Loucy (cell line): Measurements from ENCODE around the gene COMMD7.
A peak's percentile ranks its signal among the peaks of the same experiment; 100 is the strongest.

Experiments used
- H2AFZ ChIP-seq: fragments of 200-600 bp; sonication (generic); 2 replicates; pipeline ENCODE4 v1.6.0; 2016; ENCODE audit warnings: antibody characterized with exemption, mild to moderate bottlenecking, low read length, moderate library complexity
- H3F3A ChIP-seq: fragments of 200-600 bp; 2 replicates; pipeline ENCODE4 v1.6.0; 2016; ENCODE audit warnings: antibody characterized with exemption, low read depth, mild to moderate bottlenecking
- H3K27me3 ChIP-seq: fragments of 200-600 bp; sonication (generic); 2 replicates; pipeline ENCODE4 v1.6.1; 2014; ENCODE audit warnings: low read length, mild to moderate bottlenecking; ENCODE audit not compliant: insufficient read depth, poor library complexity, severe bottlenecking
- H3K36me3 ChIP-seq: fragments of 200-600 bp; sonication (generic); 2 replicates; pipeline ENCODE4 v1.6.1; 2016; ENCODE audit warnings: low read length; ENCODE audit not compliant: insufficient read depth
- H3K4me1 ChIP-seq: fragments of 200-600 bp; sonication (generic); 2 replicates; pipeline ENCODE4 v1.5.1; 2014; ENCODE audit warnings: low read length, mild to moderate bottlenecking; ENCODE audit not compliant: insufficient read depth, poor library complexity, severe bottlenecking
- H3K4me2 ChIP-seq: fragments of 200-600 bp; sonication (generic); 2 replicates; pipeline ENCODE4 v1.6.0; 2014; ENCODE audit warnings: antibody characterized with exemption, low read length, low read depth, mild to moderate bottlenecking; ENCODE audit not compliant: poor library complexity, severe bottlenecking
- H3K4me3 ChIP-seq: fragments of 200-600 bp; sonication (generic); 2 replicates; pipeline ENCODE4 v1.5.1; 2014; ENCODE audit warnings: low read length, mild to moderate bottlenecking, mixed read lengths; ENCODE audit not compliant: poor library complexity, severe bottlenecking
- H3K79me2 ChIP-seq: fragments of 200-600 bp; sonication (generic); 2 replicates; pipeline ENCODE4 v1.6.1; 2014; ENCODE audit warnings: low read length; ENCODE audit not compliant: insufficient read depth
- H3K9ac ChIP-seq: fragments of 200-600 bp; sonication (generic); 2 replicates; pipeline ENCODE4 v1.6.0; 2014; ENCODE audit warnings: mild to moderate bottlenecking, low read depth, low read length, moderate library complexity; ENCODE audit not compliant: poor library complexity, severe bottlenecking
- H3K9me2 ChIP-seq: fragments of 200-600 bp; sonication (generic); replicated peaks from 2 replicates; pipeline ENCODE4 v1.6.1; 2016; ENCODE audit warnings: low read depth, low read length, mixed read lengths
- H3K9me3 ChIP-seq: fragments of 200-600 bp; sonication (generic); 2 replicates; pipeline ENCODE4 v1.6.1; 2014; ENCODE audit warnings: mild to moderate bottlenecking, antibody characterized with exemption, low read length, low read depth; ENCODE audit not compliant: insufficient read depth
- H4K20me1 ChIP-seq: fragments of 200-600 bp; sonication (generic); 2 replicates; pipeline ENCODE4 v1.6.0; 2014; ENCODE audit warnings: antibody characterized with exemption, low read length, mild to moderate bottlenecking; ENCODE audit not compliant: insufficient read depth, poor library complexity, severe bottlenecking
- CTCF ChIP-seq: fragments of 200-600 bp; sonication (generic); conservative IDR thresholded peaks from 2 replicates; pipeline ENCODE4 v1.5.1; 2014; ENCODE audit warnings: mild to moderate bottlenecking, antibody characterized with exemption, low read length
- EZH2phosphoT487 ChIP-seq: fragments of 200-600 bp; IDR thresholded peaks from 2 replicates; pipeline ENCODE4 v1.6.1; 2018; ENCODE audit warnings: antibody characterized with exemption, mild to moderate bottlenecking, moderate library complexity, borderline replicate concordance

The COMMD7 gene

GRCh38 chr20:32685541-32686529 is 57.4 kb downstream of the COMMD7 start:
- H2AFZ ChIP-seq = no peak overlapping the region

GRCh38 chr20:32682508-32682987 is 60.7 kb downstream of the COMMD7 start:
- peak overlapping the region; percentile 76 for H3K9ac ChIP-seq
- peaks cover 7% of the 10 kb centered on the region; the same call in 1 of the 2 replicates for H3F3A ChIP-seq
- H3K27me3 ChIP-seq = no peaks in the 10 kb centered on the region
- H3K4me2 ChIP-seq = peak overlapping the region; percentile 75
- peaks cover 34% of the 10 kb centered on the region; the same call in 1 of the 2 replicates for H3K79me2 ChIP-seq
- no peak overlapping the region for H3K4me3 ChIP-seq
- no peaks in the 10 kb centered on the region for H4K20me1 ChIP-seq
- no peak for TF ChIP-seq EZH2phosphoT487
- no peak for TF ChIP-seq CTCF
- no peaks in the 10 kb centered on the region for H3K9me3 ChIP-seq
- H3K9me2 ChIP-seq = no peaks in the 10 kb centered on the region
- peaks cover 87% of the 10 kb centered on the region for H3K4me1 ChIP-seq
- H3K36me3 ChIP-seq = no peaks in the 10 kb centered on the region
- no peak overlapping the region for H2AFZ ChIP-seq

More at GRCh38 chr20:32685541-32686529, 57.4 kb downstream of the COMMD7 start:
- no peaks in the 10 kb centered on the region for H4K20me1 ChIP-seq
- H3K9ac ChIP-seq = peak overlapping the region; percentile 76
- peaks cover 19% of the 10 kb centered on the region; the same call in 1 of the 2 replicates for H3K79me2 ChIP-seq
- no peaks in the 10 kb centered on the region for H3K27me3 ChIP-seq
- no peak for TF ChIP-seq EZH2phosphoT487
- no peak for TF ChIP-seq CTCF
- peak overlapping the region; percentile 48 for H3K4me3 ChIP-seq
- H3K4me1 ChIP-seq = peaks cover 66% of the 10 kb centered on the region
- peak overlapping the region; percentile 65 for H3K4me2 ChIP-seq
- H3K9me3 ChIP-seq = no peaks in the 10 kb centered on the region
- peaks cover 7% of the 10 kb centered on the region for H3F3A ChIP-seq
- no peaks in the 10 kb centered on the region for H3K9me2 ChIP-seq
- no peaks in the 10 kb centered on the region for H3K36me3 ChIP-seq

- Histone ChIP-seq H3F3A (peaks cover 7% of the 10 kb centered on the region; the same call in 1 of the 2 replicates), H4K20me1 (no peaks in the 10 kb centered on the region), H3K79me2 (peaks cover 38% of the 10 kb centered on the region; the same call in 1 of the 2 replicates), H3K4me1 (peaks cover 86% of the 10 kb centered on the region), H2AFZ (no peak overlapping the region), H3K9ac (peak overlapping the region; percentile 82), H3K9me2 (no peaks in the 10 kb centered on the region), H3K9me3 (no peaks in the 10 kb centered on the region), H3K27me3 (no peaks in the 10 kb centered on the region), H3K36me3 (no peaks in the 10 kb centered on the region), H3K4me3 (peak overlapping the region; percentile 63), H3K4me2 (peak overlapping the region; percentile 79)
- TF ChIP-seq EZH2phosphoT487 (no peak), CTCF (peak; percentile 22; the same call in 1 of the 2 replicates)
Observed at GRCh38 chr20:32681175-32682084, 61.8 kb downstream of the COMMD7 start.
